Osteocyte (in vitro differentiated cells): ENCODE measurements around the gene DRC7. TPM values are rescaled to one million over a fixed set of nuclear protein-coding genes. Genes with fewer than 3 reads are reported as not detected.

ENCODE experiments used
- DNase-seq: peaks from one replicate; pipeline ENCODE4 v3.0.0; 2021; ENCODE audit warnings: mixed read lengths; ENCODE audit not compliant: unreplicated experiment; ENCODE audit errors: extremely low spot score
- H3K27ac Mint-ChIP-seq: one replicate; pipeline ENCODE4 v1.8.0; 2021; ENCODE audit warnings: mild to moderate bottlenecking, mixed read lengths; ENCODE audit not compliant: unreplicated experiment
- H3K27me3 Mint-ChIP-seq: one replicate; pipeline ENCODE4 v1.8.0; 2021; ENCODE audit warnings: mixed read lengths; ENCODE audit not compliant: unreplicated experiment
- H3K36me3 Mint-ChIP-seq: one replicate; pipeline ENCODE4 v1.8.0; 2021; ENCODE audit warnings: mixed read lengths; ENCODE audit not compliant: unreplicated experiment
- H3K4me1 Mint-ChIP-seq: one replicate; pipeline ENCODE4 v1.8.0; 2021; ENCODE audit warnings: mixed read lengths; ENCODE audit not compliant: unreplicated experiment
- H3K4me3 Mint-ChIP-seq: one replicate; pipeline ENCODE4 v1.8.0; 2021; ENCODE audit warnings: mild to moderate bottlenecking, moderate library complexity, mixed read lengths; ENCODE audit not compliant: unreplicated experiment
- H3K9me3 Mint-ChIP-seq: one replicate; pipeline ENCODE4 v1.8.0; 2021; ENCODE audit warnings: mixed read lengths; ENCODE audit not compliant: unreplicated experiment
- CTCF ChIP-seq: fragments of 200-600 bp; sonication (generic); IDR thresholded peaks from 2 replicates; pipeline ENCODE4 v1.5.0; 2021; ENCODE audit warnings: antibody characterized with exemption, mild to moderate bottlenecking, moderate library complexity
- total RNA-seq: library from RNA; stranded (reverse); gene quantifications from 2 replicates; pipeline ENCODE4 v1.2.1, GENCODE V29; 2021

Gene DRC7
- total RNA-seq, 1 donor from 2014 or later, result not detected

DNA sequence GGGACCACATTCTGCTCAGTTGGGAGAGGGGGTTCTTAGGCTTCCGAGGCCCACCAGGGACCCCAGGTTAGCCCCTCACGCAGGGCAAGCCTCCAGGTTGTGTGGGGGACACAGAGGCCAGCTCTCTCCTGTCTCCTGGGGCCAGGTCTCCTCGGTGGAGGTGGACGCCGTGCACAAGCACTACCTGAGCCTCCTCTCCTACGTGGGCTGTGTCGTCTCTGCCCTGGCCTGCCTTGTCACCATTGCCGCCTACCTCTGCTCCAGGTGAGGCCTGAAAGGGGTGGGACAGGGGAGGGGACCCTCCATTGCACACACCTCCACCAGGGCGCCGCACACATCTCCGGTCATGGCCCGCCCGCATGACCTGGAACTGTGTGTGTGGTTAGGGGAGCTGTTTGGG, 37.4 kb upstream of the DRC7 start:
- Mint-ChIP-seq H3K4me3 (no peak overlapping the region), H3K9me3 (no peaks in the 10 kb centered on the region), H3K27ac (no peak overlapping the region), H3K36me3 (no peaks in the 10 kb centered on the region), H3K27me3 (peaks cover 2% of the 10 kb centered on the region), H3K4me1 (peaks cover 12% of the 10 kb centered on the region)
- no peak for TF ChIP-seq CTCF
- no peak for DNase-seq

DNA sequence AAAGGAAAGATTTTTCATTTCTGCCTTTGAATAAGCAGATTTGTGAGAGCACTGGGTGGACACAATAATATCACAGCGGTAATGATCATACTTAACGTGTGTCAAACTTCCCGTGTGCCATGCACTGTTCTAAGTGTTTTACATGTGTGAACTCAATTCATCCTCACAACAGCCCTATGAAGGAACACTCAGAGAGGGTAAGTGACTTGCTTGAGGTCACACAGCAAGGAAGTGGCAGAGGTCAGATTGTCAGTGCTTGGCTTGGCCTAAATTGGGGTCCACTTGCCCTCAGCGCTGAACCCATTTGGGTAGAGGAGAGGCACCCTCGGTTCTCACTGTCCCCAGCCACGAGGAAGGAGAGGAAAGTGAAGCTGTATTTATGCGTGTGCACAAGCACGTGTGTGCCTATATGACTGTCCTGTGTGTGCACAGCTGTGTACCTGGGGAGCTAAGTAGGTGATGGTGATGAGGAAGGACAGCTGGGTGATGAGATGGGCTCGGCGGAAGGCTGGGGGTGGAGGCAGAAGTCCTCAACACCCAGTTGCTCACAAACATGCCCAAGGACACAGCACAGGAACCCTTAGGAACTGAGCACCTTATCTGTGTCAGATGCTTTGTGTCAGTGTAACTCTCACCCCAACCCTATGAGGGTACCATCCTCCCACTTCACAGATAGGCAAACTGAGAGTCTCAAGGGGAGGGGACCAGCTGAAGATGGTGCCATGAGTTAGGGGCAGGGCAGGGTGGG, 36.3 kb upstream of the DRC7 start:
- DNase-seq, result no peak
- Mint-ChIP-seq H3K9me3 (no peaks in the 10 kb centered on the region), H3K4me3 (no peak overlapping the region), H3K27ac (no peak overlapping the region), H3K27me3 (peaks cover 2% of the 10 kb centered on the region), H3K4me1 (peaks cover 12% of the 10 kb centered on the region), H3K36me3 (no peaks in the 10 kb centered on the region)
- no peak for TF ChIP-seq CTCF

DNA sequence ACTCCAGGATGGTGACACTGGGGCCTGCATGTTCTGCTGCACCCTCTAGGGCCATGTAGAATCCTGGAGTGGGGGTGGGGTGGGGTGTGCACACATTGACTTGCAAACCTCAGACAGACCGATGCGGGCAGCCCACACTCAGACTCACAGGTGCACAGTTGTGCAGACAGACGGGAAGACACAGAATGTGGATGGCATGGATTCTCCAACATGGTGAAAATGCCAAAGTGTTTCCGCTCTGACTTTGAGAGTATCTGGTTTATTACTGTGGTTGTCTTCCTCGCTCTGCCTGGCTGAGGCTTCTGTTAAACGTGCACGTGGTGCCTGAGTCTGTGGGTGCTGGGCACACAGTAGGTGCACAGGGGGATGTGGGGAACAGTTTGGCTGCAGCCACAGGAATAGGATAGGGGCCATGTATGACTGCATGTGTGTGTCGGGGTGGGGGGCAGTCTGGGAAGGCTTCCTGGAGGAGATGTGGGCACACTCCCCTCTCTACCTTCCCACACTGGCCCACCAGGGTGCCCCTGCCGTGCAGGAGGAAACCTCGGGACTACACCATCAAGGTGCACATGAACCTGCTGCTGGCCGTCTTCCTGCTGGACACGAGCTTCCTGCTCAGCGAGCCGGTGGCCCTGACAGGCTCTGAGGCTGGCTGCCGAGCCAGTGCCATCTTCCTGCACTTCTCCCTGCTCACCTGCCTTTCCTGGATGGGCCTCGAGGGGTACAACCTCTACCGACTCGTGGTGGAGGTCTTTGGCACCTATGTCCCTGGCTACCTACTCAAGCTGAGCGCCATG, 35.5 kb upstream of the DRC7 start:
- Mint-ChIP-seq H3K27ac (no peak overlapping the region), H3K27me3 (peaks cover 2% of the 10 kb centered on the region), H3K4me3 (no peak overlapping the region), H3K36me3 (no peaks in the 10 kb centered on the region), H3K4me1 (peaks cover 7% of the 10 kb centered on the region), H3K9me3 (no peaks in the 10 kb centered on the region)
- TF ChIP-seq CTCF, result no peak
- no peak for DNase-seq

- no peak for TF ChIP-seq CTCF
- no peaks in the 10 kb centered on the region for H3K9me3 Mint-ChIP-seq
- no peaks in the 10 kb centered on the region for H3K36me3 Mint-ChIP-seq
- H3K4me3 Mint-ChIP-seq, result no peak overlapping the region
- no peaks in the 10 kb centered on the region for H3K4me1 Mint-ChIP-seq
- no peak overlapping the region for H3K27ac Mint-ChIP-seq
- DNase-seq, result no peak
- peaks cover 2% of the 10 kb centered on the region for H3K27me3 Mint-ChIP-seq
Observed at GRCh38 chr16:57660715-57661463, 33.7 kb upstream of the DRC7 start.

- H3K36me3 Mint-ChIP-seq, result no peaks in the 10 kb centered on the region
- H3K9me3 Mint-ChIP-seq, result no peaks in the 10 kb centered on the region
- H3K27ac Mint-ChIP-seq, result no peak overlapping the region
- no peaks in the 10 kb centered on the region for H3K4me1 Mint-ChIP-seq
- TF ChIP-seq CTCF, result no peak
- peaks cover 5% of the 10 kb centered on the region for H3K27me3 Mint-ChIP-seq
- no peak for DNase-seq
- H3K4me3 Mint-ChIP-seq, result no peak overlapping the region
Observed at GRCh38 chr16:57661510-57661909, 33.1 kb upstream of the DRC7 start.
